NCI-H526 (cell line): ENCODE data around the gene CDH4.

Experiments
- DNase-seq, 2 experiments: peaks; one replicate each; lab custom pipeline; 2025; lab: John Stamatoyannopoulos, UW

CDH4 gene

GRCh38 chr20:61516346-61517208 is 264.5 kb downstream of the CDH4 start:
- no peak for DNase-seq

GRCh38 chr20:61517419-61517818 is 265.4 kb downstream of the CDH4 start:
- no peak for DNase-seq

DNA sequence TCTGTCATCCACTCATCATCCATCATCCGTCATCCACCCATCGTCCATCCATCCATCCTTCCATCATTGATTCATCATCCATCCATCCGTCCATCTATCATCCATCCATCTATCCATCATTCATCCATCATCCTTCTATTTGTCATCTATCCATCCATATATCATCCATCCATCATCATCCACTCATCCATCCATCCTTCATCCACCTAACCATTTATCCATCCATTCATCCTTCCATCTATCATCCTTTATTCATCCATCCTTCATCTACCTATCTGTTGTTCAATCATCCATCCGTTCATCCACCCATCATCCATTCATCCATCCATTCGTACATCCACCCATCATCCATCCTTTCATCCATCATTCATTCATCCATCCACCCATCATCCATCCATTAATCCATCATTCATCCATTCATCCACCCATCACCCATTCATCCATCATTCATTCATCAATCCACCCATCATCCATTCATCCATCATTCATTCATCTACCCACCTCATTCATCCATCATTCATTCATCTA is 266.4 kb downstream of the CDH4 start:
- DNase-seq = no peak

DNA sequence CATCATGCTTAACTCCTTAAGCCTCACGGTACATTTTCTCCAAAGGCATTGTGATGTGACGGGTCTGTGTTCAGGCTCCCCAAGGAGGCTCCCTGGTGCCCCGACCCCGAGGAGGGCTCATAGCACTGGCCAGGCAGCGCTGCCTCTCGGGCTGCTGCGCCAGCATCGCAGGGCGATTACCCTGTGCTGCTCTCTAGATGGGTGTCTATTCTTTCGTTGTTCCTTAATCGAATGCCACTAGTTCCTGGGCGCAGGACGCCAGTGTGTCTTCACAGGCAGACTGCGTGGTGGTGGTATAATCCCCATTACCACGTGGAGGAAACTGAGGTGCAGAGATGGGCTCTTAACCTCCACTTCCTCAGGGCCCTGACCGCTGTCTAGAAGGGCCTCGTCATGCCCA is 267.4 kb downstream of the CDH4 start:
- DNase-seq = no peak

- DNase-seq = no peak
Observed at GRCh38 chr20:61520076-61520892, 268.2 kb downstream of the CDH4 start.

- no peak for DNase-seq
Observed at GRCh38 chr20:61520893-61521460, 268.9 kb downstream of the CDH4 start.

- DNase-seq = no peak
Observed at GRCh38 chr20:61521687-61522420, 269.8 kb downstream of the CDH4 start.

GRCh38 chr20:61522498-61523090 is 270.5 kb downstream of the CDH4 start:
- no peak for DNase-seq

GRCh38 chr20:61523145-61523544 is 271.1 kb downstream of the CDH4 start:
- DNase-seq = no peak

DNA sequence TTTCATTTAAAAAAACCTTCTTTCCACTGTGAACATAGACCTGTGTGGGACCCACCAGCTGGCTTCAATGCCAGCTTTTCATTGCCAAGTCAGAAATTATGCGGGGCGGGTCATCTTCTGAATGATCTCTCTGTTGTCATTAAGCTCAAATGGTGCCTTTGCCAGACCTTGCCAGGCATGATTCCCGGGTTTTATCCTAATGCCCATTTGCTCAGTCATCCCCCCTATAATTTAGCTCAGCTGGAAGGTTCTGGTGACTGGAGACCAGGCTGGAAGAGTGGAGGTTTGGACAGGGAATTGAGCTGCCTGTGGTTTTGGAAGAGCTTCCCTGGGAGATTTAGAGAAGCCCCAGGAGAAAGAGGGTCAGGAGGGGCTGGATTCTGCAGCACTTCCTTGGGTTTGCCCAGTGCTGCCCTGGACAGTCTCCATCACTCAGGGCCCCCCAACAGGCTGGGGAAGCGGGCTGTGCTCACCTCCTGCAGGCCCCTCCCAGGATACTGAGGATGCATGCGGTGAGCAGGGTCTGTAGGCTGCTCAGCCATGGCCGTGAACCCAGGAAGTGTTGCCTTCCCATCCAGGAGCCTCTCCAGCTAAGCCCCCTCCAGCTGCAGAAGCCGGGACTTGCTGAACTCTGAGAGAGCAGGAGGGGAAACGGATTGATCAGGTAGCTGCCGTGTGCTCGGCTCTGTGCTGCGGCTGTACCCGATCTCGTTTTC is 273.0 kb downstream of the CDH4 start:
- DNase-seq = no peak

- no peak for DNase-seq
Observed at GRCh38 chr20:61525781-61526431, 273.8 kb downstream of the CDH4 start.

GRCh38 chr20:61526907-61527306 is 274.8 kb downstream of the CDH4 start:
- no peak for DNase-seq

- no peak for DNase-seq
Observed at GRCh38 chr20:61527626-61528025, 275.6 kb downstream of the CDH4 start.

DNA sequence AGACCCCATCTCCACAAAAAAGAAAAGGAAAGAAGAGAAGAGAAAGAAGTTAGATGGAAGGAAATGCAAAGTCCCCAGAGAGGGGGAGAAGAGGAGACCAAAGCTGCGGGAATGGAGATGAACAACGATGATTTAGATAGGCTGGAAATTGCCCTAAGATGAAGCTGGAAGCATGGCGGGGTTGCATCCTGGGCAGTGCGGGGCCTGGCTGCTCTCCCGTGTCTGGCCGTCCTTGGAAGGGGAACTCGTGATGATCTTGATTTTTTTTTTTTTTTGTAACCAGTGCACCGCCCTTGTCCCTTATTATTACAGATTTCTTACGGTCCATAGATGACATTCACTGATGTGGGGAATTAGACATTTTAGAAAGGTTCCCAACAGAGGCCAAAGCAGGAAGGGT is 276.5 kb downstream of the CDH4 start:
- no peak for DNase-seq

DNA sequence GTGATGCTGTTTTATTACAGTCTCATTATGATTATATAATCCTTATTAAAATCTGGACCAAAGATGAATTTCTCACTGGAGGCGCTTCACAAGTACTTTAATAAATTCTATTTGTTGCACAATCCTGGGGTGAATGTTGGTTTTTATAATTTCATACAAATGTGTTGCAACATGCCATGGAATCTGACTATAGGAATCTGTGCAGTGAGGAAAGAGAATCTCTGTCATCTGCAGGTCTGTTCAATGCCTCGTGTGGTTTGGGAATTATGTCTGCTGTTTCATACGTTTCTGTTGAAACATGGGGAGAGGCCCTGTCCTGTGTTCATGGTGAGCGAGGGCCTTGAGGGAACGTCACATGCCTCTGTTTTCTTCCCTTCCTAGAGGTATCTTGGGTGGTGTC is 277.3 kb downstream of the CDH4 start:
- DNase-seq = no peak

GRCh38 chr20:61531553-61532345 is 279.7 kb downstream of the CDH4 start:
- DNase-seq = no peak

GRCh38 chr20:61532736-61533135 is 280.7 kb downstream of the CDH4 start:
- no peak for DNase-seq

DNA sequence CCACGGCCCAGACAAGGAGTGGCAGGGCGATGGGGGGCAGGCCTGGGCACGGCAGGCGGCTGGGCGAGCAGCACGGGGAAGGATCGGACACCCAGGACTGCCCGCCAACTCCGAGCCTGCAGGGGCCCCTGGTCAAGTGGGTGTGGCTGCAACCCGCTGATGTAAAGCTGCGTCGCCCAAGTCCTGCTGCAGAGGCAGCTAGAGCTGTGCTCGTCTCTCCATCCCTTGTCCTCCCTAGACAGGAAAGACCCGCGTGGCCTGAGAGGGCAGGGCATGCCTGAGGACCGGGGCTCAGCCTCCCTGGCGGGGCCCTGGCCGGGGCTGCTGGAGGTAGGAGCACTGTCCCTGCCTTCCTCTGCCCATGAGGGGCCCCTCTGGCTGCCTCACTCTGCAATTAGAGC is 281.2 kb downstream of the CDH4 start:
- DNase-seq = no peak

DNA sequence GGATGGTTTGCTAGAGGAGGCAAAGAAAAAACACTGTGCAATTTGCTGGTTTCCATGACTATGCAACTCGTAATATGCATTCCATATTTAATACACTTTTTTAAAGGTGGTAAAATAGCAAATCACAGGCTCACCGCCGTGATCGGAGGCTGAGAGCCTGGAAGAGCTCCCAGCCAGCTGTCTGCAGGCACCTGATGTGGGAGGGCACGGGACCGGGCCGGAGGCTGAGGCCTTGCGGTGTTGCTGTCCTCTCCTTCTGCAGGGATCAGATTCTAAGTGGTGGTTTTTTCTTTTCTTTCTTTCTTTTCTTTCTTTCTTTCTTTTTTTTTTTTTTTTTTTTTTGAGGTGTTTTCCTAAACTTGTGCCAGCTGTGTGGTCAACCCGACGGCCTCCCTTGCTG is 282.3 kb downstream of the CDH4 start:
- no peak for DNase-seq
